ENCODE measurements around the gene PIK3R6. TPM values are rescaled to one million over a fixed set of nuclear protein-coding genes. Genes with fewer than 3 reads are reported as not detected.
A peak's percentile ranks its signal among the peaks of the same experiment; 100 is the strongest.

Gene PIK3R6
- total and polyA plus RNA-seq, 2 experiments from 2014 or later = 0.43 to 0.63 TPM

DNA sequence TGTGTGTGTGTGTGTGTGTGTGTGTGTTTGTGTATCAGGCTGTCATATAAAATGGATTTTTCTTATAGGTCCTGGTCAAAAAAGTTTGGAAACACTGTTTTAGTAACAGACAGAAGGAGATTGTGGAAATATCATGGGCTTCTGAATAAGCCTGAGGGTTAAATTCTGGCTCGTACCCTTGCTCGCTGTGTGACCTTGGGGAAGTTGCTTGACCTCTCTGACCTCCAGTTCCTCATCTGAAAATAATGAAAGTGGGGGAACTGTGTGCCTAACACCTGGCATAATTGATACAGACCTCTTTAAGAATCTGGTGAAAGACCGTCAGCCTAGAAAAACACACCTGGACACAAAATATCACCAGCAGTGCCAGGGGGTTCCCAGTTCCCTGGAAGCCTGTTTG lies 25.6 kb upstream of the PIK3R6 start:
- H3K4me2 ChIP-seq (ENCODE audit: unreplicated experiment) = no peak overlapping the region
- H3K4me1 ChIP-seq (ENCODE audit: insufficient read depth) = no peaks in the 10 kb centered on the region
- H2AFZ ChIP-seq = no peak overlapping the region
- no peaks in the 10 kb centered on the region for H3K9me2 ChIP-seq (ENCODE audit: insufficient read depth)
- TF ChIP-seq EZH2 (IDR thresholded peaks at IDR 0.05; ENCODE audit: insufficient read depth, poor library complexity, severe bottlenecking) = no peak
- TF ChIP-seq EZH2phosphoT487 (IDR thresholded peaks at IDR 0.05; ENCODE audit: insufficient read depth, low read depth) = no peak
- no peak overlapping the region for H3K4me3 ChIP-seq
- H3K79me2 ChIP-seq (ENCODE audit: insufficient read depth) = no peaks in the 10 kb centered on the region
- in situ Hi-C loops (cut with MboI) = no loop called here
- 94 to 98% methylated on average over 3 of the region's 3 CpGs for WGBS, 2 experiments (ENCODE audit: low coverage in 1 of 2, low lambda C conversion rate in 2 of 2, missing lambda C conversion rate in 2 of 2)
- H3F3A ChIP-seq (ENCODE audit: insufficient read depth) = no peaks in the 10 kb centered on the region
- no peak overlapping the region for H3K9ac ChIP-seq
- H3K9me3 ChIP-seq (ENCODE audit: low read depth) = no peaks in the 10 kb centered on the region
- H3K27me3 ChIP-seq (replicated peaks; ENCODE audit: insufficient read depth) = no peaks in the 10 kb centered on the region
- no peak for DNase-seq
- H3K36me3 ChIP-seq (ENCODE audit: low read depth) = no peaks in the 10 kb centered on the region
- H4K20me1 ChIP-seq (ENCODE audit: insufficient read depth) = no peaks in the 10 kb centered on the region
- no peak overlapping the region for H3K27ac ChIP-seq

DNA sequence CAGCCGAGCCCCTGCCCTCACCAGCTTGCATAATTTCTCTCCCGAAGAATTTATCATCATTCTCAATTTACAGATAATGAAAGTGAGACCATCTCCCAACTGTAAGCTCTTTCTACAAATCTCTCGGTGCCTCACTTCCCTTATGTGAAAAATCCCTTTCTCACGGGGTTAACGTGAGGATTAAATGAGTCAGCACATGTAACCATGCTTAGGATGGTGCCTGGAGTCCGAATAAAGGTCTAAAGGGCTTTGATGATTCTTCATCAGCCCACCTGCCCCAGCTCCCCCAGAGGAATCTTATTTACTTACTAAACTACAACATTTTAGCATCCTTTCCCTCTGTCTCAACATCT lies 24.8 kb upstream of the PIK3R6 start:
- H3K36me3 ChIP-seq (ENCODE audit: low read depth) = no peaks in the 10 kb centered on the region
- no peaks in the 10 kb centered on the region for H3K27me3 ChIP-seq (replicated peaks; ENCODE audit: insufficient read depth)
- no peaks in the 10 kb centered on the region for H3K9me3 ChIP-seq (ENCODE audit: low read depth)
- 0 out of 2 replicates have a peak overlapping the region, but pooled peaks have one; percentile 35 for H2AFZ ChIP-seq
- TF ChIP-seq EZH2phosphoT487 (IDR thresholded peaks at IDR 0.05; ENCODE audit: insufficient read depth, low read depth) (no peak), EZH2 (IDR thresholded peaks at IDR 0.05; ENCODE audit: insufficient read depth, poor library complexity, severe bottlenecking) (no peak)
- no peaks in the 10 kb centered on the region for H3K79me2 ChIP-seq (ENCODE audit: insufficient read depth)
- H3K9ac ChIP-seq = no peak overlapping the region
- H3K4me1 ChIP-seq (ENCODE audit: insufficient read depth) = no peaks in the 10 kb centered on the region
- H4K20me1 ChIP-seq (ENCODE audit: insufficient read depth) = no peaks in the 10 kb centered on the region
- no peak overlapping the region for H3K4me3 ChIP-seq
- no peaks in the 10 kb centered on the region for H3F3A ChIP-seq (ENCODE audit: insufficient read depth)
- H3K4me2 ChIP-seq (ENCODE audit: unreplicated experiment) = no peak overlapping the region
- H3K27ac ChIP-seq = no peak overlapping the region
- 47 to 48% methylated on average over 6 of the region's 6 CpGs for WGBS, 2 experiments (ENCODE audit: low coverage in 1 of 2, low lambda C conversion rate in 2 of 2, missing lambda C conversion rate in 2 of 2)
- no peaks in the 10 kb centered on the region for H3K9me2 ChIP-seq (ENCODE audit: insufficient read depth)
- peak; percentile 54 for DNase-seq
- in situ Hi-C loops (cut with MboI) = no loop called here

DNA sequence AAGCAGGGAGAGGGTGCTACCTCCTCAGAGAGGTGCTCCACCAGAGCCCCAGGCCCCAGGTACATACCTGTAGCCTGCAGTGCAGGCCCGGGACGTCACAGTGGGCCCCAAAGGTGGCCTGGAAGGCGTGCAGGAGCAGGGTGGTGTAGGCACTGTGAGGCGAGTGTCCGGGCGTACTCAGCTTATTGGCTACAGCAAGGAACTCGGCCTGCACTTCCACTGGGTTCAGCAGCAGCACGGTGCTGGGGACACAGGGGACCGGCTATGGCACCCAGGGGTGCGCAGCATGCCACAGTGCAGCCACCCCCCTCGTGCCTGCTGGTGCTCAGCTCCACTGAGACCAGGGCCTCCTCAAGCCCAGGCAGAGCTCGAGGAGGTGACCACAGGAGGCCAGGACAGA lies 23.2 kb upstream of the PIK3R6 start:
- no peak overlapping the region for H2AFZ ChIP-seq
- no peak overlapping the region for H3K4me2 ChIP-seq (ENCODE audit: unreplicated experiment)
- no peaks in the 10 kb centered on the region for H3K79me2 ChIP-seq (ENCODE audit: insufficient read depth)
- H3K27me3 ChIP-seq (replicated peaks; ENCODE audit: insufficient read depth) = no peaks in the 10 kb centered on the region
- TF ChIP-seq EZH2phosphoT487 (IDR thresholded peaks at IDR 0.05; ENCODE audit: insufficient read depth, low read depth) (no peak), EZH2 (IDR thresholded peaks at IDR 0.05; ENCODE audit: insufficient read depth, poor library complexity, severe bottlenecking) (no peak)
- H3K4me1 ChIP-seq (ENCODE audit: insufficient read depth) = no peaks in the 10 kb centered on the region
- H3K4me3 ChIP-seq = no peak overlapping the region
- H3K9me2 ChIP-seq (ENCODE audit: insufficient read depth) = no peaks in the 10 kb centered on the region
- no peaks in the 10 kb centered on the region for H3F3A ChIP-seq (ENCODE audit: insufficient read depth)
- DNase-seq = no peak
- no peaks in the 10 kb centered on the region for H4K20me1 ChIP-seq (ENCODE audit: insufficient read depth)
- no peak overlapping the region for H3K9ac ChIP-seq
- WGBS, 2 experiments (ENCODE audit: low coverage in 1 of 2, low lambda C conversion rate in 2 of 2, missing lambda C conversion rate in 2 of 2) = 75 to 85% methylated on average over 11 of the region's 12 CpGs
- in situ Hi-C loops (cut with MboI) = no loop called here
- H3K36me3 ChIP-seq (ENCODE audit: low read depth) = no peaks in the 10 kb centered on the region
- H3K27ac ChIP-seq = no peak overlapping the region
- no peaks in the 10 kb centered on the region for H3K9me3 ChIP-seq (ENCODE audit: low read depth)

DNA sequence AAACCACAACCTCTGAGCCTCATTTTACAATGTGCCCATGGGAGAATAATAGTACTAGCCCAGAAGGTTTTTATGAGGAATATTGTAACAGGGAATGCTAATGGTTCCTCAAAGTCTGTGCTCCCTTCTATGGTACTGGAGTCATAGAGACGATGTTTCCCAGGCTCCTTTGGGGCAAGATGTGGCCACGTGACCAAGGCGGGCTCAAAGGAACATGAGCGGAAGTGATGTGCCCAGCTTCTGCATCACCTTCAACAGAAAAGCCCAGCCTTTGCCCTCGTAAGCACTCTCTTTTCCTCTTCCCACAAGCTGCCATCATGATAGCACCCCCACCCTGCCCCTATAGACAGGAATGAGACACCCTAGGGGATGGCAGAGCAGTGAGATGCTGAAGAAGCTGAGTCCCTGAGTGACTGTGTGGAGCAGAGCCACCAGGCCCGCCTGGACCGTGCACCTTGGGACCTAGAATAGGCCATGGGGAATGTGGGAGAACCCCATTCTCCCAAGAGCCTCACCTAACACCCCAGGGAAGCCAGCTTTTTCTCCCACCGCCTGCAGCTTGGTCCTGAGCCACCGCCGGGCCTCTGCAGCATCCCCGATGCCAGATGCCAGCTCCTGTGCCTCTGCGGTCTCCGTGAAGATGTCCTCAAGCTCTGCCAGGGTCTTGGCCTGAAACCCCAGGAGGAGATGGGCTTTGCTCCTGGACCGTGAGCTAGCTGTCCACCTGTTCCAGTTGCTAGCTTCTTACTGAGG lies 22.2 kb upstream of the PIK3R6 start:
- no peak overlapping the region for H3K4me2 ChIP-seq (ENCODE audit: unreplicated experiment)
- no peaks in the 10 kb centered on the region for H3K4me1 ChIP-seq (ENCODE audit: insufficient read depth)
- no peaks in the 10 kb centered on the region for H3K36me3 ChIP-seq (ENCODE audit: low read depth)
- H3K9me3 ChIP-seq (ENCODE audit: low read depth) = no peaks in the 10 kb centered on the region
- DNase-seq = no peak
- no peak overlapping the region for H3K4me3 ChIP-seq
- WGBS, 2 experiments (ENCODE audit: low coverage in 1 of 2, low lambda C conversion rate in 2 of 2, missing lambda C conversion rate in 2 of 2) = 87 to 90% methylated on average over 13 to 14 of the region's 14 CpGs
- no peaks in the 10 kb centered on the region for H3K9me2 ChIP-seq (ENCODE audit: insufficient read depth)
- no peaks in the 10 kb centered on the region for H3K27me3 ChIP-seq (replicated peaks; ENCODE audit: insufficient read depth)
- TF ChIP-seq EZH2phosphoT487 (IDR thresholded peaks at IDR 0.05; ENCODE audit: insufficient read depth, low read depth) = no peak
- no peak for TF ChIP-seq EZH2 (IDR thresholded peaks at IDR 0.05; ENCODE audit: insufficient read depth, poor library complexity, severe bottlenecking)
- H3K79me2 ChIP-seq (ENCODE audit: insufficient read depth) = no peaks in the 10 kb centered on the region
- no peaks in the 10 kb centered on the region for H3F3A ChIP-seq (ENCODE audit: insufficient read depth)
- H3K9ac ChIP-seq = no peak overlapping the region
- H3K27ac ChIP-seq = no peak overlapping the region
- H2AFZ ChIP-seq = no peak overlapping the region
- H4K20me1 ChIP-seq (ENCODE audit: insufficient read depth) = no peaks in the 10 kb centered on the region
- in situ Hi-C loops (cut with MboI) = no loop called here
